ENCODE data around the gene CLNK.

Gene CLNK

GRCh38 chr4:10500776-10501175 lies 183.8 kb downstream of the CLNK start:
- CTCF ChIA-PET: no interaction called here
- no peak for TF ChIP-seq CTCF (conservative IDR thresholded peaks at IDR 0.05; ENCODE audit: low read depth)
- no peak overlapping the region for H3K27ac ChIP-seq
- POLR2A ChIA-PET (ENCODE audit: low non-redundant PET): no interaction called here
- no peak for DNase-seq (ENCODE audit: low spot score)

DNA sequence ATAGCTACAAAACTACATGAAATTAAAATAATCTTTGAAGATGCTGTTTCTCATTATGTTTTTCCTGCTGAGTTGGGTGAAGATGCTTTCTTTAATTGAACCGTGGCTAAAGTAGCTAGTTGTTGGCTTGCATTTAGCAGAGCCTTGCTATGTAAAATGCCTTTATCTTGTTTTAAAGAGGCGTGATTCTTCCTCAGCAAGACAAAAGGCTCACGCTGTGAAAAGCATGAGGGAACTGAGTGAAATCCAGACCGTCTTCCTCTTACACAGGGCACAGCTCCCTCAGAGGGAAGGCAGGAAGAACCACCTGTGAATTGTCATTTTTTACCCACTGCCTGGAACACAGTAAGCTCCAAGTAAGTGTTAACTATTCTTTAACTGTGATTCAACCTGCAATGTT lies 188.4 kb downstream of the CLNK start:
- ChIA-PET CTCF (no interaction called here), POLR2A (ENCODE audit: low non-redundant PET) (no interaction called here)
- H3K27ac ChIP-seq: no peak overlapping the region
- TF ChIP-seq CTCF (conservative IDR thresholded peaks at IDR 0.05; ENCODE audit: low read depth): no peak
- DNase-seq (ENCODE audit: low spot score): no peak

DNA sequence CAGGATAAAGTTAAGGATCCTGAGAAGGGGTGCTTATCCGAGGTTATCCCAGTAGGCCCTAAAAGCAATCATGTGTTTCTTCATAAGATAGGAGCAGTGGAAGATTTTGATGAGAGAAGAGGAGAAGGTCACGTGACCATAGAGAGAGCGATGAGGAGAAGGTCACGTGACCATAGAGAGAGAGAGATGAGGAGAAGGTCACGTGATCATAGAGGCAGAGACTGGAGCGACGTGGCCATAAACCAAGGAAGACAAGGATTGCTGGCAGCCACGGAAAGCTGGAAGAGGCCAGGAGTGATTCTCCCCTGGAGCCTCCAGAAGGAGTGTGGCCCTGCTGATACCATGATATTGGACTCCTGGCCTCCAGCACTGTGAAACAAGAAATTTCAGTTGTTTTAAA lies 188.9 kb downstream of the CLNK start:
- TF ChIP-seq CTCF (conservative IDR thresholded peaks at IDR 0.05; ENCODE audit: low read depth): no peak
- no peak for DNase-seq (ENCODE audit: low spot score)
- no peak overlapping the region for H3K27ac ChIP-seq
- ChIA-PET POLR2A (ENCODE audit: low non-redundant PET) (no interaction called here), CTCF (no interaction called here)

GRCh38 chr4:10492464-10492863 lies 192.1 kb downstream of the CLNK start:
- DNase-seq (ENCODE audit: low spot score): no peak
- H3K27ac ChIP-seq: no peak overlapping the region
- ChIA-PET CTCF (interaction anchor here (0.5 kb wide), 1 partner anchor 1535 kb away, joined by 4 read pairs; no protein-coding TSS in a partner anchor), POLR2A (ENCODE audit: low non-redundant PET) (no interaction called here)
- TF ChIP-seq CTCF (conservative IDR thresholded peaks at IDR 0.05; ENCODE audit: low read depth): no peak

GRCh38 chr4:10491401-10491800 lies 193.2 kb downstream of the CLNK start:
- TF ChIP-seq CTCF (conservative IDR thresholded peaks at IDR 0.05; ENCODE audit: low read depth): no peak
- no peak for DNase-seq (ENCODE audit: low spot score)
- ChIA-PET CTCF (no interaction called here), POLR2A (ENCODE audit: low non-redundant PET) (no interaction called here)
- no peak overlapping the region for H3K27ac ChIP-seq

DNA sequence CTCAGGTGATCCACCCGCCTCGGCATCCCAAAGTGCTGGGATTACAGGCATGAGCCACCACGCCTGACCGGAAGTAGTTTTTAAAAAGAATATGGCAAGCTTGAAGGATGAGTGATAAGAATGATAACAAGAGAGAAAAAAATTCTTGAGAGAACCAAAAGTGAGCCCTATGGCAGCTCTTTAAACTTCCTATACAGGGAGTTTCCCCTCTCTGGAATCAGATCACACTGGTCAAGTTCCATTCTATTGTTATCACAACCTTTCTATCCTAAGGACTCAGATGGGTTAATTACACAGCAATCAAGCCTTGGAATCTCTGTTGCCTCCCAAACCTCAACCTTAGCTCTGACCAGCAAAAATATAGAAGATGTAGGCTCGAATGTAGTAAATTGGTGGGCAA lies 193.6 kb downstream of the CLNK start:
- TF ChIP-seq CTCF (conservative IDR thresholded peaks at IDR 0.05; ENCODE audit: low read depth): no peak
- DNase-seq (ENCODE audit: low spot score): no peak
- ChIA-PET POLR2A (ENCODE audit: low non-redundant PET) (no interaction called here), CTCF (no interaction called here)
- H3K27ac ChIP-seq: no peak overlapping the region

DNA sequence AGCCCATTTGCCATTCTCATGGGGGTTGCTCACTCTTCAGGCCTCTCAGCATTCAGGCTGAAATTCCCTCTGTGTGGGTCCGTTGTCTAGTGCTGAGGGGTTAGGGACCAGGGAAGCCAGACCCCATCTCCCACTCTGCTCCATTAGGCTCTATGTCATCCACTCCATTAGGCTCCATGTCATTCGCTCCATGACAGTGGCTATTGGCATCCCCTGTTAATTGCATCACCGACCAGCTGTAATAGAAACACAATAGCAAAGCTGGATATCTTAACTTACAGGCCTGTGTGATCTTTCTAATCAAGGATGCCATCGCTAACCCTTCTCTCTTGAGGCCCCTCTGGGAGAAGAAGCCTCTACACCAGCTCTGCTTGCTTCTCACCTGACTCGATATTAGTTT lies 201.7 kb downstream of the CLNK start:
- H3K27ac ChIP-seq: no peak overlapping the region
- CTCF ChIA-PET: interaction anchor here (0.6 kb wide), 1 partner anchor 48 kb away, joined by 3 read pairs; no protein-coding TSS in a partner anchor
- TF ChIP-seq CTCF (conservative IDR thresholded peaks at IDR 0.05; ENCODE audit: low read depth): no peak
- DNase-seq (ENCODE audit: low spot score): no peak
- POLR2A ChIA-PET (ENCODE audit: low non-redundant PET): no interaction called here
